Measurements from ENCODE around the gene HIP1R.
"Not testable (repeated sequence)": the region's sequence is repeated elsewhere in the genome, so short reads cannot be mapped to it uniquely, and the experiment has no call there.

DNA sequence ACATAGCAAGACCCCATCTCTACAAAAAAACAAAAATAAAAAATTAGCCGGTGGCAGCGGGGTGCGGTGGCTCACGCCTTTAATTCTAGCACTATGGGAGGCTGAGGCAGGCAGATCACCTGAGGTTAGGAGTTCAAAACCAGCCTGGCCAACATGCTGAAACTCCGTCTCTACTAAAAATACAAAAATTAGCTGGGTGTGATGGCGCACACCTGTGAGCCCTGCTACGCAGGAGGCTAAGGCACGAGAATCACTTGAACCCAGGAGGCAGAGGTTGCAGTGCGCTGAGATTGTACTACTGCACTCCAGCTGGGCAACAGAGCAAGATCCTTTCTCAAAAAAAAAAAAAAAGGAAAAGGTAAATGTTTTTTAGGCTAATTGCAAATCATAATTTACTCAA, 57.5 kb downstream of the HIP1R start:
- TF ChIP-seq CTCF (IDR thresholded peaks at IDR 0.05; ENCODE audit: low read length); EZH2 (optimal IDR thresholded peaks at IDR 0.05; ENCODE audit: low read depth, low read length); EZH2phosphoT487 (IDR thresholded peaks at IDR 0.05; ENCODE audit: low read length): not testable (repeated sequence)
